ENCODE data around the gene CCDC66. TPM values are rescaled to one million over a fixed set of nuclear protein-coding genes. Genes with fewer than 3 reads are reported as not detected.
"Not testable (repeated sequence)": the region's sequence is repeated elsewhere in the genome, so short reads cannot be mapped to it uniquely, and the experiment has no call there.

Gene CCDC66
- total and polyA plus RNA-seq, 2 experiments from 2014 or later, result 26.9 to 50.3 TPM

GRCh38 chr3:56573501-56573900 is 16.5 kb downstream of the CCDC66 start:
- Mint-ChIP-seq H3K9me3 (peaks cover 3% of the 10 kb centered on the region; the same call in 1 of the 3 replicates), H3K4me3 (no peak overlapping the region), H3K4me1 (no peaks in the 10 kb centered on the region), H3K27me3 (ENCODE audit: insufficient read depth, low read depth, poor library complexity) (no peaks in the 10 kb centered on the region), H3K27ac (no peak overlapping the region), H3K36me3 (ENCODE audit: low read depth) (peaks cover 71% of the 10 kb centered on the region)
- Histone ChIP-seq H2AFZ (no peak overlapping the region), H4K20me1 (replicated peaks; ENCODE audit: insufficient read depth) (0 out of 2 replicates have a peak, but pooled peaks cover 3% of the 10 kb centered on the region), H3K9me2 (ENCODE audit: insufficient read depth) (no peaks in the 10 kb centered on the region), H3K27ac (ENCODE audit: low read depth) (no peak overlapping the region), H3K4me2 (no peak overlapping the region), H3K36me3 (ENCODE audit: insufficient read depth) (peaks cover 37% of the 10 kb centered on the region), H3K27me3 (ENCODE audit: insufficient read depth) (no peaks in the 10 kb centered on the region), H3F3A (replicated peaks; ENCODE audit: low read depth) (no peaks in the 10 kb centered on the region), H3K4me3 (no peak overlapping the region), H3K4me1 (ENCODE audit: insufficient read depth) (no peaks in the 10 kb centered on the region), H3K79me2 (replicated peaks; ENCODE audit: insufficient read depth) (peaks cover 25% of the 10 kb centered on the region)
- TF ChIP-seq STAT1 (IDR thresholded peaks at IDR 0.05; ENCODE audit: unreplicated experiment), result no peak
- TF ChIP-seq ZNF331 (CRISPR knock-in tag; IDR thresholded peaks at IDR 0.05; ENCODE audit: low read depth), result no peak
- TF ChIP-seq CTCF (conservative IDR thresholded peaks at IDR 0.05; ENCODE audit: low read depth in 2 of 2), result no peak
- no peak for TF ChIP-seq ETS1 (IDR thresholded peaks at IDR 0.05)
- no peak for TF ChIP-seq CREB1 (CRISPR knock-in tag; IDR thresholded peaks at IDR 0.05; ENCODE audit: low read depth)
- TF ChIP-seq NANOG (IDR thresholded peaks at IDR 0.05; ENCODE audit: borderline replicate concordance), result no peak
- no peak for TF ChIP-seq JUNB (IDR thresholded peaks at IDR 0.05; ENCODE audit: unreplicated experiment)
- no peak for TF ChIP-seq EZH2 (IDR thresholded peaks at IDR 0.05; ENCODE audit: low read depth, unreplicated experiment)
- no peak for TF ChIP-seq REST (IDR thresholded peaks at IDR 0.05; ENCODE audit: unreplicated experiment)
- no peak for TF ChIP-seq POLR2AphosphoS5 (IDR thresholded peaks at IDR 0.05; ENCODE audit: low read depth)
- TF ChIP-seq EZH2phosphoT487 (IDR thresholded peaks at IDR 0.05; ENCODE audit: unreplicated experiment), result no peak
- ATAC-seq, result no peak
- DNase-seq (ENCODE audit: low spot score), result no peak

- not testable (repeated sequence) for H3K4me1 ChIP-seq (ENCODE audit: insufficient read depth); H3K4me1 Mint-ChIP-seq; DNase-seq (ENCODE audit: low spot score); H3F3A ChIP-seq (replicated peaks; ENCODE audit: low read depth); H3K27ac ChIP-seq (ENCODE audit: low read depth); H3K4me3 Mint-ChIP-seq; H3K27ac Mint-ChIP-seq; H3K9me2 ChIP-seq (ENCODE audit: insufficient read depth); H4K20me1 ChIP-seq (replicated peaks; ENCODE audit: insufficient read depth); H3K4me3 ChIP-seq; H2AFZ ChIP-seq; ATAC-seq; H3K27me3 ChIP-seq (ENCODE audit: insufficient read depth); H3K4me2 ChIP-seq; H3K27me3 Mint-ChIP-seq (ENCODE audit: insufficient read depth, low read depth, poor library complexity)
- Histone ChIP-seq H3K79me2 (replicated peaks; ENCODE audit: insufficient read depth) (peaks cover 17% of the 10 kb centered on the region), H3K36me3 (ENCODE audit: insufficient read depth) (peaks cover 29% of the 10 kb centered on the region)
- Mint-ChIP-seq H3K36me3 (ENCODE audit: low read depth) (peaks cover 81% of the 10 kb centered on the region), H3K9me3 (peaks cover 54% of the 10 kb centered on the region)
Measured at GRCh38 chr3:56581941-56582340, 25.0 kb downstream of the CCDC66 start.

- not testable (repeated sequence) for DNase-seq (ENCODE audit: low spot score); H2AFZ ChIP-seq; H4K20me1 ChIP-seq (replicated peaks; ENCODE audit: insufficient read depth); H3K4me1 ChIP-seq (ENCODE audit: insufficient read depth); H3K4me1 Mint-ChIP-seq; H3K4me3 ChIP-seq; H3K79me2 ChIP-seq (replicated peaks; ENCODE audit: insufficient read depth); ATAC-seq; H3F3A ChIP-seq (replicated peaks; ENCODE audit: low read depth); H3K27ac ChIP-seq (ENCODE audit: low read depth); H3K27ac Mint-ChIP-seq; H3K27me3 Mint-ChIP-seq (ENCODE audit: insufficient read depth, low read depth, poor library complexity); H3K4me3 Mint-ChIP-seq; H3K9me2 ChIP-seq (ENCODE audit: insufficient read depth); H3K27me3 ChIP-seq (ENCODE audit: insufficient read depth); H3K4me2 ChIP-seq
- peaks cover 29% of the 10 kb centered on the region for H3K36me3 ChIP-seq (ENCODE audit: insufficient read depth)
- peaks cover 58% of the 10 kb centered on the region for H3K36me3 Mint-ChIP-seq (ENCODE audit: low read depth)
- H3K9me3 Mint-ChIP-seq, result peaks cover 49% of the 10 kb centered on the region
Measured at GRCh38 chr3:56584275-56584674, 27.3 kb downstream of the CCDC66 start.
